Measurements from ENCODE around the gene SPINK5.

The SPINK5 gene

GRCh38 chr5:148145916-148146315 is 82.1 kb downstream of the SPINK5 start:
- Histone ChIP-seq H4K20me1 (ENCODE audit: insufficient read depth, low read length) (no peaks in the 10 kb centered on the region), H3K27me3 (ENCODE audit: low read depth, low read length) (no peaks in the 10 kb centered on the region), H3K4me1 (ENCODE audit: low read length) (no peaks in the 10 kb centered on the region), H3K4me3 (ENCODE audit: low read length) (no peak overlapping the region), H3K36me3 (replicated peaks; ENCODE audit: low read depth, low read length) (no peaks in the 10 kb centered on the region), H3K9ac (ENCODE audit: low read length) (no peak overlapping the region), H3K4me2 (ENCODE audit: low read length) (no peak overlapping the region), H3K9me3 (ENCODE audit: insufficient read depth, low read length) (no peaks in the 10 kb centered on the region), H3K79me2 (ENCODE audit: low read length) (no peaks in the 10 kb centered on the region), H3K27ac (ENCODE audit: low read length) (no peak overlapping the region), H2AFZ (ENCODE audit: low read depth, low read length) (no peak overlapping the region)
- TF ChIP-seq EZH2phosphoT487 (IDR thresholded peaks at IDR 0.05; ENCODE audit: low read depth) (no peak), CTCF (IDR thresholded peaks at IDR 0.05; ENCODE audit: low read depth, low read length) (no peak)

GRCh38 chr5:148146487-148146886 is 82.7 kb downstream of the SPINK5 start:
- Histone ChIP-seq H3K9ac (ENCODE audit: low read length) (no peak overlapping the region), H3K9me3 (ENCODE audit: insufficient read depth, low read length) (no peaks in the 10 kb centered on the region), H3K36me3 (replicated peaks; ENCODE audit: low read depth, low read length) (no peaks in the 10 kb centered on the region), H3K4me1 (ENCODE audit: low read length) (no peaks in the 10 kb centered on the region), H3K4me2 (ENCODE audit: low read length) (no peak overlapping the region), H3K27me3 (ENCODE audit: low read depth, low read length) (no peaks in the 10 kb centered on the region), H3K4me3 (ENCODE audit: low read length) (no peak overlapping the region), H3K79me2 (ENCODE audit: low read length) (no peaks in the 10 kb centered on the region), H3K27ac (ENCODE audit: low read length) (no peak overlapping the region), H4K20me1 (ENCODE audit: insufficient read depth, low read length) (no peaks in the 10 kb centered on the region), H2AFZ (ENCODE audit: low read depth, low read length) (no peak overlapping the region)
- no peak for TF ChIP-seq CTCF (IDR thresholded peaks at IDR 0.05; ENCODE audit: low read depth, low read length)
- TF ChIP-seq EZH2phosphoT487 (IDR thresholded peaks at IDR 0.05; ENCODE audit: low read depth), result no peak

- Histone ChIP-seq H3K79me2 (ENCODE audit: low read length) (no peaks in the 10 kb centered on the region), H2AFZ (ENCODE audit: low read depth, low read length) (no peak overlapping the region), H3K27ac (ENCODE audit: low read length) (no peak overlapping the region), H3K9me3 (ENCODE audit: insufficient read depth, low read length) (no peaks in the 10 kb centered on the region), H3K4me2 (ENCODE audit: low read length) (no peak overlapping the region), H3K36me3 (replicated peaks; ENCODE audit: low read depth, low read length) (no peaks in the 10 kb centered on the region), H3K4me1 (ENCODE audit: low read length) (no peaks in the 10 kb centered on the region), H3K4me3 (ENCODE audit: low read length) (no peak overlapping the region), H4K20me1 (ENCODE audit: insufficient read depth, low read length) (no peaks in the 10 kb centered on the region), H3K27me3 (ENCODE audit: low read depth, low read length) (no peaks in the 10 kb centered on the region), H3K9ac (ENCODE audit: low read length) (no peak overlapping the region)
- TF ChIP-seq CTCF (IDR thresholded peaks at IDR 0.05; ENCODE audit: low read depth, low read length), result no peak
- TF ChIP-seq EZH2phosphoT487 (IDR thresholded peaks at IDR 0.05; ENCODE audit: low read depth), result no peak
Observed at GRCh38 chr5:148147415-148147814, 83.6 kb downstream of the SPINK5 start.

GRCh38 chr5:148151872-148152271 is 88.1 kb downstream of the SPINK5 start:
- Histone ChIP-seq H3K4me2 (ENCODE audit: low read length) (no peak overlapping the region), H3K9me3 (ENCODE audit: insufficient read depth, low read length) (no peaks in the 10 kb centered on the region), H3K9ac (ENCODE audit: low read length) (no peak overlapping the region), H3K36me3 (replicated peaks; ENCODE audit: low read depth, low read length) (no peaks in the 10 kb centered on the region), H3K79me2 (ENCODE audit: low read length) (no peaks in the 10 kb centered on the region), H3K4me3 (ENCODE audit: low read length) (no peak overlapping the region), H2AFZ (ENCODE audit: low read depth, low read length) (no peak overlapping the region), H3K27me3 (ENCODE audit: low read depth, low read length) (no peaks in the 10 kb centered on the region), H3K27ac (ENCODE audit: low read length) (no peak overlapping the region), H4K20me1 (ENCODE audit: insufficient read depth, low read length) (no peaks in the 10 kb centered on the region), H3K4me1 (ENCODE audit: low read length) (no peaks in the 10 kb centered on the region)
- TF ChIP-seq CTCF (IDR thresholded peaks at IDR 0.05; ENCODE audit: low read depth, low read length) (no peak), EZH2phosphoT487 (IDR thresholded peaks at IDR 0.05; ENCODE audit: low read depth) (no peak)
